NOMO-1 treated with DMSO at 0.1 percent for 48 hours (cell line): ENCODE results near the gene KLF17.

ENCODE experiments used
- DNase-seq: peaks from one replicate; lab custom pipeline; 2025; ENCODE audit not compliant: unreplicated experiment; lab: John Stamatoyannopoulos, UW

KLF17 gene

DNA sequence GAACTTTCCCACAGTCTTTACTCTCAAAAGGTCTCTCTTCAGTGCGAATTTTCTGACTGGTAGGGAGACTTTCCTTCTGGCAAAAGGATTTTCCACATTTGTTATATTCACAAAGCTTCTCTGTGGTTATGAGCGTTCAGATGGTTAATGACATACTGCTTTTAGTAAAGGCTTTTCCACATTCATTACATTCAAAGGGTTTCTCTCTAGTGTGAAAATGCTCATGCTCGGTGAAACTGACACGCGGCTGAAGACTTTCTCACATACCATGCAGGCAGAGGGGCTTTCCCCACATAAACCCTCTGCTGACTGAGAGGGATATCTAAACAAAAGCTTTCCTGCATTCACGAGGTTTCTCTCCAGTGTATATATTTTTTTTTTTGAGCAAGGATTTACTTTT lies 32.7 kb downstream of the KLF17 start:
- no peak for DNase-seq

DNA sequence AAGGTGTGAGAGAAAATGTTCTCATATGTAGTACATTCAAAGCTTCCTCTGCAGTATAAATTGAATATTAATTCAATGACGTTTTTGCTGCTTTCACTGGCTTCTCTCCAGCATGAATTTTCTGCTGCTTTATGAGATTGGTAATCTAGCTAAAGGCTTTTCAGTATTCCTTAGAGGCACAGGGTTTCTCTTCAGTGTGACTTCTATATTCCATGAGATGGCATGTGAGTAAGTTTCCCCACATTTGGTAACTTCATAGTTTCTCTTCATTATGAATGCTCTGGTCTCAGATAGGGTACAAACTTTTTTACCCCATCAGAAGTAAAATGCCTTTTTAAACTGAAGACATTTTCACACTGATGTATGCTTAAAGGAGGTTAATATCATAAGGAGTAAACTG lies 33.2 kb downstream of the KLF17 start:
- no peak for DNase-seq

DNA sequence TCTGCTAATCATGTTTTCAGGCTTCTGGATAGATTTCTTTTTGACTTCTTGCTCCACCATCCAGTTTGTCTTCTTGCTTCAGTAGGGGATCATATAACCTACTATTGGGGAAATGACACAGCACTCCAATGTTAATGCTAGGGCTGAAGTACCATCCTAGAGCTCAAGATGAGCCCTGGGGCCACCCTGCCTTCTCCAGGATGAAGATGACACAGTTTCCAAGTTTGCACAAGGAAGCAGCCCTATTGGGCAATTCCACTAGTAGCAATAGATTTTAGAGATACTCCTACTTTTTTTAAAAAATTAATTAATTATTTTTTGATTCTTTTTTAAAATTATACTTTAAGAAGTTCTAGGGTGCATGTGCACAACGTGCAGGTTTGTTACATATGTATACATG lies 34.1 kb downstream of the KLF17 start:
- DNase-seq = no peak

DNA sequence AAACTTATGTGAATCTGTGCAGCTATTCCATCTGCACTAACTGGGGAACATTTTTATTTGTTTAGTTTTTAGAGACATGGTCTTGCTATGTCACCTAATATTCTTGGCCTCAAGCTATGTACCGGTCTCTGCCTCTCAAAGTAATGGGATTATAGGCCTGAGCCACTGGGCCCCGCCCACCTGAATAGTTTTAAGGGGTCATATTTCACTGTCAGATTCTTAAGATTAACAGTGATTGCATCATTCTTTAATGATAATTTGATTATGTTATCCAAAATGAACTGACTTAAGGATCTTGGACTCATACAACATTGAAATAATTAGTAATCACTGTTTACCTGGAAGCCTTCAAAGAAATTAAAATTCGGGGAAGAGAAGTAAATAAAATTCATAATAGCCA lies 35.4 kb downstream of the KLF17 start:
- DNase-seq = no peak

DNA sequence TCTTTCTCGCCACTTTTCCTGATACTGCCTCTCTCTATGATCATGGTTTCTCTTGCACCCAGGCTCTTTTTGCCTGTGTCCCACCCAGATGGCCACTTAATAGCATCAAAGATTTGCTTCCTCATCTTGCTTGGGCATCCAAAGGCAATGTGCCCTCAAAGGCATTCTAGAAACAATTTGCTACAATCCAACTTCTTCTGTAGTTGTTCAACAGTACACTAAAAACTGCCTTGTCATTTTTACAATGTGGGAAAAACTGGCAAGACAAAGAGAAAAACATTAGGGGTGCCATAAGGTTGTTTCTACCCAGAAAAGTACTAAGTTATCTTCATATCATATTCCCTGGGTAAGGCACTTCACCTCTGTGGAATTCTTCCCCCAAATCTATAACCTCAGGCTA lies 39.3 kb downstream of the KLF17 start:
- DNase-seq = no peak

DNA sequence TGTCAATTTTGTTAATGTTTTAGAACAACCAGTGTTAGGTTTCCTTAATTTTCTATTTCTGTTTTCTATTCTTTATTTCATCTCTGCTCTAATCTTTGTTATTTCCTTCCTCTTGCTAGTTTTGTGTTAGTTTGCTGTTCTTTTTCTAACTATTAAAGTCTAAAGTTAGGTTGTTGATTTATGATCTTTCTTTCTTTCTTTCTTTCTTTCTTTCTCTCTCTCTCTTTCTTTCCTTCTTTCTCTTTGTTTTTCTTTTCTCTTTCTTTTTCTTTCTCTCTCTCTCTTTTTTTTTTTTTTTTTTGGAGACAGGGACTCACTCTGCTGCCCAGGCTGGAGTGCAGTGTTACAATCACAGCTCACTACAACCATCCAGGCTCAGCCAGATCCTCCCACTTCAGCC lies 40.2 kb downstream of the KLF17 start:
- no peak for DNase-seq

DNA sequence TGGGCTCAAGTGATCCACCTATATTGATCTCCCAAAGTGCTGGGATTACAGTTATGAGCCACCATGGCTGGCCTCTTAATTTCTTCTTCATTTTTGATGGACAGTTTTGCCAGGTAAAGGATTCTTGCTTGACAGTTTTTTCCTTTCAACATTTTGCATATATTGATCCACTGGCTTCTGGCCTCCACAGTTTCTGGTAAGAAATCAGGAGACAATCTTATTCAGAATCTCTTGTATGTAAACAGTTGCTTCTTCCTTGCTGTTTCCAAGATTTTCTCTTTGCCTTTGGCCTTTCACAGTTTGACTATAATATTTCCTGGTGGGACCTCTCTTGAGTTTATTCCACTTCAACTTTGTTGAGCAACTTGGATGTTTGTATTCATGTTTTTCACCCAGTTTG lies 42.9 kb downstream of the KLF17 start:
- DNase-seq = no peak

DNA sequence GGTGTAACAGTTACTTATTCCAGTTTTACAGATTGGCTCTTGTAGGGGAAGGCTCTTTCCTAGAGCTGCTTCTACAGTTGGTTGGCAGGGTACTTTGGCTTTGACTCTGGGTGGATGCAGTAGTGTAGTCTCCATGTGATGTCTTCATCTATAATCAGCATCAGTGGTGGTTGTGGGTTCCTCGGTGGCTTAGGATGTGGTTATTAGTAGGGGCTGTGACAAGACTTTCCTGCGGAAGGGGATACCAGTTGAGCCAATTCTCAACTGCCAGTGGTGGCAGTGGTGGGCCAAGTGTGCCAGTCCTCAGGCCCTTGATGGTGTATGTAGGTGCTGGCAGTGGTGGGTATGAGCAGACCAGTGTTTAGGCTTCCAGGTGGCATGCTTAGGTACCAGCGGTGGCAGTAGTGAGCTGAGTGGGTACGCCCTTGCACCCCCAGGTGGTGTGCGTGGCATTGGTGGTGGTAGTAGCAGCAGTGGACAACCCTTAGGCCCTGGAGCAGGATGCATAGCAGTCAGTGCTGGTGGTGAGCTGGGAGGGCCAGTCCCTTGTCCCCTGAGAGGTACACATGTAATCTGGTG lies 50.0 kb downstream of the KLF17 start:
- no peak for DNase-seq

DNA sequence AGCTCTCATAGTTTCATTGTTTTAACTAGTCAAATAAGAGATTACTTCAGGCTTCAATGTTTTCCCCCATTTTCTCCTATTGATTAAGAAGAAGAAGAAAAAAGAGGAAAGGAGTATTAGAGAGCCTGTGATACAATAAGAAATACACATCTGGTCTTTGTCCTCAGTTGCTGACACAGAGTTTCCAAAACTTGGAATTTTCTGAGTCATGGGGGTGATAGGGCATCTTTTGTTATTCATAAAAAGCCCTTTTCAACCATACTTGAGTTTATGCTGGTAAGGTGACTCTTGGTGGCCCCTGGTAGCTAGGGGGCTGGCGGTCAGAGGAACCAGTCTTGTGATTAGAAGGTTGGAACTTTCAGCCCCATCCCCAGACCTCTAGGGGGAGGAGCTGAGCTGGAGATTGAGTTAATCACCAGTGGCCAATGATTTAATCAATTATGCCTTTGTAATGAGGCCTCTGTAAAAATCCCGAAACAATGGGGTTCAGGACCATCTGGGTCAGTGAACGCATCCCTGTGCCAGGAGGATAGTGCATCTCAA lies 51.7 kb downstream of the KLF17 start:
- DNase-seq = no peak

DNA sequence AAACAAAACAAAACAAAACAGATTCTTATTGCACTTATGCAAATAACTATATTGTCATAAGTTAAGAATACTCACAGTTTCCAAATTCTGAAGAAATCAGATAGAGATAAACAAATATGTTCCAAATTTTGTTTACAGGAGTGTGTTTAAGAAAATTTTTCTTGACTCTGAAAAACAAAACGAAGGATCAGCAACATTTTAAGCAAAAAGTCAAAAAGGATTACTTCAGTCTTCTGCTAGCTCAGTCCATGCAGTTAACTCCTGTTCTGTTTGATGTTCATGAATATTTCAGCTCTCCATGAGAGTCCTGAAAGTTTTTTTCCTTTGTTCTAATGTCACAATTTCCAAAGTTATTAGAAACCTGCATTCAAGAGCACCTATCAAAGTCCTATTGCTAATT lies 56.0 kb downstream of the KLF17 start:
- no peak for DNase-seq
